GM13976 (cell line): ENCODE results near the gene CLCF1.

Experiments used
- DNase-seq: peaks from one replicate; pipeline ENCODE4 v3.0.0; 2012; ENCODE audit warnings: low spot score
- CTCF ChIP-seq: IDR thresholded peaks from 2 replicates; pipeline ENCODE4 v1.5.1; 2012; ENCODE audit warnings: borderline replicate concordance, mild to moderate bottlenecking; ENCODE audit not compliant: insufficient read depth; ENCODE audit errors: extremely low read depth, missing control alignments, control extremely low read depth
- in situ Hi-C: fragments of 300-500 bp; cut with MboI; formaldehyde crosslinking; loops from one replicate; pipeline ENCODE4 v1.12.0; 2022; ENCODE audit warnings: low sequenced_read_pairs, mixed read lengths, inconsistent platforms; ENCODE audit not compliant: unreplicated experiment

The CLCF1 gene

GRCh38 chr11:67408437-67409200 is 35.2 kb upstream of the CLCF1 start:
- no peak for DNase-seq
- TF ChIP-seq CTCF: no peak
- in situ Hi-C loops: no loop called here

GRCh38 chr11:67407688-67408163 is 34.3 kb upstream of the CLCF1 start:
- in situ Hi-C loops: no loop called here
- TF ChIP-seq CTCF: no peak
- no peak for DNase-seq

GRCh38 chr11:67406969-67407687 is 33.7 kb upstream of the CLCF1 start:
- TF ChIP-seq CTCF: no peak
- DNase-seq: no peak
- in situ Hi-C loops: no loop called here

- in situ Hi-C loops: no loop called here
- TF ChIP-seq CTCF: no peak
- no peak for DNase-seq
These were observed 33.1 kb upstream of the CLCF1 start for GRCh38 chr11:67406420-67406968.

- no peak for TF ChIP-seq CTCF
- DNase-seq: no peak
- in situ Hi-C loops: no loop called here
These were observed 32.4 kb upstream of the CLCF1 start for GRCh38 chr11:67405688-67406339.

- TF ChIP-seq CTCF: no peak
- in situ Hi-C loops: no loop called here
- no peak for DNase-seq
These were observed 31.8 kb upstream of the CLCF1 start for GRCh38 chr11:67405196-67405567.
